Liver (tissue), 9 donors: Measurements from ENCODE around the gene HMGCS1. TPM values are rescaled to one million over a fixed set of nuclear protein-coding genes. Genes with fewer than 3 reads are reported as not detected.

Experiments
- DNase-seq: peaks from one replicate; pipeline ENCODE4 v3.0.0-alpha.2; 2017; ENCODE audit warnings: low spot score
- H3K27ac ChIP-seq, 2 donors: one replicate each; pipeline ENCODE4 v1.7.0; 2013; ENCODE audit warnings: inconsistent platforms in 2 of 2, low read length in 2 of 2, control low read depth in 1 of 2, low read depth in 1 of 2, mild to moderate bottlenecking in 1 of 2
- H3K27me3 ChIP-seq, 4 donors: one replicate each; pipeline versions ENCODE4 v1.6.1 to v1.7.0; 2013; ENCODE audit warnings: low read length in 3 of 4, inconsistent platforms in 1 of 4, mild to moderate bottlenecking in 1 of 4, moderate library complexity in 1 of 4; ENCODE audit not compliant: control insufficient read depth in 4 of 4, insufficient read depth in 4 of 4
- H3K36me3 ChIP-seq, 4 donors: one replicate each; pipeline versions ENCODE4 v1.6.1 to v1.7.0; 2013; ENCODE audit warnings: low read length in 3 of 4, mild to moderate bottlenecking in 3 of 4, low read depth in 1 of 4, moderate library complexity in 1 of 4; ENCODE audit not compliant: control insufficient read depth in 4 of 4, insufficient read depth in 3 of 4
- H3K4me1 ChIP-seq, 4 donors: one replicate each; pipeline versions ENCODE4 v1.6.1 to v1.7.0; 2013; ENCODE audit warnings: low read length in 3 of 4, mild to moderate bottlenecking in 3 of 4, moderate library complexity in 1 of 4; ENCODE audit not compliant: control insufficient read depth in 4 of 4, insufficient read depth in 4 of 4
- H3K4me3 ChIP-seq, 3 donors: one replicate each; pipeline versions ENCODE4 v1.6.1 to v1.7.0; 2013; ENCODE audit warnings: low read length in 3 of 3, control low read depth in 1 of 3, low read depth in 1 of 3, mild to moderate bottlenecking in 1 of 3
- H3K9ac ChIP-seq, 2 donors: one replicate each; pipeline ENCODE4 v1.7.0; 2013; ENCODE audit warnings: low read length in 2 of 2, mild to moderate bottlenecking in 2 of 2, moderate library complexity in 2 of 2, control low read depth in 1 of 2, low read depth in 1 of 2
- H3K9me3 ChIP-seq, 4 donors: one replicate each; pipeline versions ENCODE4 v1.6.1 to v1.7.0; 2013; ENCODE audit warnings: low read length in 3 of 4; ENCODE audit not compliant: control insufficient read depth in 4 of 4
- ATF3 ChIP-seq: IDR thresholded peaks from 2 replicates; pipeline ENCODE4 v1.6.1; 2016; ENCODE audit warnings: antibody characterized with exemption
- CTCF ChIP-seq: fragments of 150-350 bp; IDR thresholded peaks from 2 replicates; pipeline ENCODE4 v1.5.1; 2017; ENCODE audit warnings: improper control_type of control experiment, low read depth, low read length; ENCODE audit not compliant: missing input control
- EGR1 ChIP-seq, 2 donors: IDR thresholded peaks; 2 replicates each; pipeline ENCODE4 v1.6.1; 2016 to 2018; ENCODE audit warnings: antibody characterized with exemption in 2 of 2, low read depth in 2 of 2
- FOXA1 ChIP-seq: IDR thresholded peaks from 2 replicates; pipeline ENCODE4 v1.6.1; 2016; ENCODE audit warnings: antibody characterized with exemption
- FOXA2 ChIP-seq: IDR thresholded peaks from 2 replicates; pipeline ENCODE4 v1.6.1; 2016; ENCODE audit warnings: antibody characterized with exemption
- GABPA ChIP-seq, 2 donors: IDR thresholded peaks in 1 of 2; conservative IDR thresholded peaks in 1 of 2; 2 replicates each; pipeline ENCODE4 v1.6.1; 2016; ENCODE audit warnings: antibody characterized with exemption in 2 of 2, mild to moderate bottlenecking in 1 of 2, moderate library complexity in 1 of 2
- HNF4G ChIP-seq: IDR thresholded peaks from 2 replicates; pipeline ENCODE4 v1.6.1; 2016; ENCODE audit warnings: antibody characterized with exemption
- JUND ChIP-seq, 2 donors: IDR thresholded peaks; 2 replicates each; pipeline ENCODE4 v1.6.1; 2016; ENCODE audit warnings: antibody characterized with exemption in 2 of 2
- MAX ChIP-seq: IDR thresholded peaks from 2 replicates; pipeline ENCODE4 v1.6.1; 2016; ENCODE audit warnings: antibody characterized with exemption
- NR2F2 ChIP-seq: IDR thresholded peaks from 2 replicates; pipeline ENCODE4 v1.6.1; 2016; ENCODE audit warnings: antibody characterized with exemption
- RAD21 ChIP-seq, 2 donors: IDR thresholded peaks; 2 replicates each; pipeline ENCODE4 v1.6.1; 2016; ENCODE audit warnings: antibody characterized with exemption in 2 of 2, mild to moderate bottlenecking in 2 of 2
- REST ChIP-seq: IDR thresholded peaks from 2 replicates; pipeline ENCODE4 v1.6.1; 2016; ENCODE audit warnings: antibody characterized with exemption, mild to moderate bottlenecking
- RXRA ChIP-seq, 2 donors: IDR thresholded peaks; 2 replicates each; pipeline ENCODE4 v1.6.1; 2017 to 2018; ENCODE audit warnings: antibody characterized with exemption in 2 of 2, mild to moderate bottlenecking in 1 of 2
- SP1 ChIP-seq: IDR thresholded peaks from 2 replicates; pipeline ENCODE4 v1.6.1; 2018; ENCODE audit warnings: antibody characterized with exemption, mild to moderate bottlenecking
- YY1 ChIP-seq: IDR thresholded peaks from 2 replicates; pipeline ENCODE4 v1.6.1; 2016; ENCODE audit warnings: antibody characterized with exemption, mild to moderate bottlenecking
- WGBS: extraction: QIAGEN DNeasy Blood & Tissue Kit; methylation state at CpG from one replicate; pipeline ENCODE4 v1.1.7; 2013; 5-methylcytosine and 5-hydroxymethylcytosine counted together
- polyA plus RNA-seq, 2 donors: library from polyadenylated mRNA; stranded (reverse) in 1 of 2; unstranded in 1 of 2; fragments of 200-250 nt in 1 of 2; fragments of >200 nt in 1 of 2; fragmentation: Nextera tagmentation in 1 of 2; extraction: Ambion mirVana in 1 of 2; gene quantifications; one replicate each; pipeline versions ENCODE4 v1.2.1 to v1.2.3, GENCODE V29; 2013 to 2015
- total RNA-seq, 2 donors: library from RNA; depleted of rRNA; stranded (reverse); fragments of >200 nt; gene quantifications; one replicate each; pipeline ENCODE4 v1.2.3, GENCODE V29; 2014
- donor health status: healthy.
- donor health status: healthy.
- donor health status: healthy.
- donor health status: healthy.
- donor health status: healthy.

Gene HMGCS1
- total and polyA plus RNA-seq, 4 donors, result 41.7 to 878 (median 286) TPM

GRCh38 chr5:43298443-43298842 lies 14.8 kb downstream of the HMGCS1 start (continued):
- TF ChIP-seq MAX, result no peak
- TF ChIP-seq JUND (IDR thresholded peaks at IDR 0.05), result no peak
- no peak for TF ChIP-seq EGR1 (IDR thresholded peaks at IDR 0.05; ENCODE audit: low read depth in 2 of 2)
- no peak for TF ChIP-seq SP1
- TF ChIP-seq FOXA1, result no peak
- no peak for TF ChIP-seq HNF4G
- no peak for TF ChIP-seq NR2F2
- no peak for TF ChIP-seq YY1
- no peak for TF ChIP-seq GABPA (IDR thresholded peaks at IDR 0.05 in 1 of 2, conservative IDR thresholded peaks at IDR 0.05 in 1 of 2)

- H3K9me3 ChIP-seq, result no peaks in the 10 kb centered on the region
- H3K4me1 ChIP-seq, result peaks cover 0 to 4% (median 2%) of the 10 kb centered on the region in 4 donors
- H3K9ac ChIP-seq, result no peak overlapping the region
- DNase-seq, result no peak
- no peaks in the 10 kb centered on the region for H3K27me3 ChIP-seq
- H3K27ac ChIP-seq, result no peak overlapping the region
- TF ChIP-seq HNF4G (no peak), RAD21 (IDR thresholded peaks at IDR 0.05) (no peak), GABPA (IDR thresholded peaks at IDR 0.05 in 1 of 2, conservative IDR thresholded peaks at IDR 0.05 in 1 of 2) (no peak), REST (no peak), CTCF (no peak), YY1 (no peak), ATF3 (no peak), FOXA2 (no peak), FOXA1 (no peak), RXRA (IDR thresholded peaks at IDR 0.05) (no peak)
- H3K36me3 ChIP-seq, result peaks cover 12 to 61% (median 58%) of the 10 kb centered on the region in 4 donors
- no peak overlapping the region for H3K4me3 ChIP-seq
- WGBS, result 95% methylated on average over 2 of the region's 2 CpGs
Observed at GRCh38 chr5:43296835-43297234, 16.4 kb downstream of the HMGCS1 start.

- 79% methylated on average over 2 of the region's 2 CpGs for WGBS
- no peak for DNase-seq
- no peak overlapping the region for H3K9ac ChIP-seq
- TF ChIP-seq REST (no peak), RXRA (IDR thresholded peaks at IDR 0.05) (no peak), SP1 (no peak), JUND (IDR thresholded peaks at IDR 0.05) (no peak)
- H3K4me1 ChIP-seq, result peaks cover 0 to 4% (median under 1%) of the 10 kb centered on the region in 4 donors
- no peaks in the 10 kb centered on the region for H3K27me3 ChIP-seq
- H3K27ac ChIP-seq, result no peak overlapping the region
- H3K9me3 ChIP-seq, result no peaks in the 10 kb centered on the region
- no peak overlapping the region for H3K4me3 ChIP-seq
- H3K36me3 ChIP-seq, result peaks cover 12 to 75% (median 70%) of the 10 kb centered on the region in 4 donors
Observed at GRCh38 chr5:43295202-43295601, 18.0 kb downstream of the HMGCS1 start.
